Stimulated activated CD4-positive, alpha-beta T cell treated with anti-CD3 and anti-CD28 coated beads, Interleukin-4, amount 100 ng/mL, for 24 hours (primary cell): ENCODE results near the gene CEP135.
"Not testable (repeated sequence)": the region's sequence is repeated elsewhere in the genome, so short reads cannot be mapped to it uniquely, and the experiment has no call there.

Experiments used
- DNase-seq: peaks from one replicate; pipeline ENCODE4 v3.0.0-alpha.2; 2020

The CEP135 gene

DNA sequence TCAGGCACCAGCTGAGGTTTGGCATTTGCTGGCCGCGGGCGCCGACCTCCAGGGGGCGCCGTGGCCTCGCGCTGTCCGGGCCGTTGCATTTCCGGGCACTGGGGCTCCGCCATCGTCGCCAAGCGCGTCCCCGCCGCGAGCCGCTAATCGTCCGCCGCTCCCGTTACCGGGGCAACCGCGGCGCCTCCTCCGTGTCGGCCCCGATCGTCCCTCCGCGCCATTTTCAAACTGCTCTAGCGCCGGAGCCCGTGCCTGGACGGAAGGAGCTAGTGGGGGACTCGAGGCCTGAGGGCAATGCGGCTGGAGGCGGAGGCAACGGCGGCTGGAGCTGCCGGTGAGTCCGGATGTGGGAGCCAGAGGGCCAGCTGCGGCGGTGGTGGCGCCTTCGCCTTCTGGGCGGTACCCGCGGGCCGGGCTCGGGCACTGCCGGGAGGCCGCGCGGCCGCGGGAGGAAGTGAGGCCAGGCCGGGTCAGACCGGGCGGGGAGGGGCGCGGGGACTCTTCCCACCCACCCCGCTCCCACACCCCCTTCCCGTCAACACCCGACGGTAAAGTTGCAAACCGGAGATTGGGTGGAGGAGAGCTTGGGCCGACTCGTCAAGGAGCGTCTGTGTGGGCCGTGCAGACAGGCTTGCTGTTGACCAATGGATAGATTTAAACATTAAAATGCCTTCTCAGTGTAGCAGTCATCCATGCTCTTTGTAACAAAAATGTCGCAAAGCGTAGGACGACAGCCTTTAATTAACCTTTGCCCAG is at the start of gene CEP135:
Gene CEP135 (plus strand): TSS at position 220 of the 756 bp plus-strand sequence. CDS start 3,186 bp downstream, outside the sequence.
- DNase-seq = peak; percentile 92

DNA sequence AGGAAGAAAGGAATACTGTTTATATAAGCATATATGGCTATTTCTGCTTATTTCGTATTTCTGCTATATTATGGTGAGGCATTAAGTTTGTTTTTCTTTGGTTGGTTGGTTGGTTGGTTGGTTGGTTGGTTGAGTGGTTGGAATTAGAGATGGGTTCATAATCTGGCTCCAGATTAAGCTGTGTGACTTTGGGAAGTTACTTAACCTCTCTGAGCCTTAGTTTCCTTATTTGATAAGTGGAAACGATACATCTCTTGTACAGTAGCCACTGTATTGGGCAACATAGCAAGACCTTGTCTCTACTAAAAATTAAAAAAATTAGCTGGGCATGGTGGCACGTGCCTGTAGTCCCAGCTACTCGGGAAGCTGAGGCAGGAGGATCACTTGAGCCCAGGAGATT is 46.1 kb upstream of the CEP135 start:
- no peak for DNase-seq

- no peak for DNase-seq
Observed at GRCh38 chr4:55903577-55903976, 45.2 kb upstream of the CEP135 start.

DNA sequence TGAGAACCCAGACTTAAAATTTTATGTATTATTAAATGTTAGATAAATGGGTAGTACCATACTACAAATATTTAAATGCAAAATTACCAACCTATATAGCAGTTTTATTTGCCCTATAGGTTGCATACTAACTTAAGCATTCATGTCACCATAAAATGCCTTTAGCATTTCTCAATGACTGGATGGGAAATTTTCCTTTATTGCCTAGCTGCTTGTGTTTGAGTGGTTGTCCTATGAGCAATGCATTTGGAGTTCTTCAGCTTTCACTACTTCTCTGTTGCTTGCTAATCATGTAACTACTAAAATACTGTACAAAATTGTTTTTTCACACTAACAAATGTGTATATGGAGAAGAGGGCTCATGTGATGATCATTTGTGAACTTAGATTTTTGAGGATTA is 44.2 kb upstream of the CEP135 start:
- DNase-seq = no peak

GRCh38 chr4:55906323-55906722 is 42.4 kb upstream of the CEP135 start:
- no peak for DNase-seq

DNA sequence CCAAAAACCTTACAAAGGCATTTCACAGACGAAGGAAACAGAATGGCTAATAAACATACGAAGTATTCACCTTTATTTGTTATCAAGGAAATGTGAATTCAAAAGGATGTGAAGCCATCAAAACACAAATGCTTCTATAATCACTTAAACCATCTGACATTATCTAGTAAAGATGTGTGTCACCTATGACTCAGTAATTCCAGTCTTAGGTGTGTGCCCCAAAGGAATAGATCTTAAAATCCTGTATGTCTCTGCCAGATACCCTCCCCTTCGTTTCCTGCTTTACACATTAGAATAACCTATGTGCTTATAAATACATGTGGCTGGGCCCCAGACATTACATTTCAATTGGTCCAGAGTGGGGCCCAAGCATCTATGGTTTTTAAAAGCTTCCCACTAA is 41.8 kb upstream of the CEP135 start:
- DNase-seq = peak; percentile 4

GRCh38 chr4:55907469-55907868 is 41.3 kb upstream of the CEP135 start:
- no peak for DNase-seq

DNA sequence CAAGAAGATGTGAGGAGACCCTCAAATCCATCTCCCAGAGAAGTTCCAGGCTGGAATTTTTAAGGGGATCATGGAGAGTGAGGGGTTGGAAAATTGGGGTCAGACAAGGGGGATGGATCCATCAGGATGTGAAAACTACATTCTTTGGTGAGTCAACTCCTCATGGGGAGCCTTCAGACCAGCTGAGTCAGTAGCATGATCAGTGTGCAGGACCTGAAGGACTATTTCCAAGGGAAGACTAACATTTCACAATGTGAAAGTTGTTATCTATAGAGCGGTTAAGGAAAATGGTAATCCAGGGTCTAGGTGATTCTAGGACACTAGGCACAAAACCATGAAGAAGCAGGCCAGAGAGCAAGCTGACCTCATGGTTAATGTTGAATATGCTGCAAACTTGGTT is 38.6 kb upstream of the CEP135 start:
- no peak for DNase-seq

DNA sequence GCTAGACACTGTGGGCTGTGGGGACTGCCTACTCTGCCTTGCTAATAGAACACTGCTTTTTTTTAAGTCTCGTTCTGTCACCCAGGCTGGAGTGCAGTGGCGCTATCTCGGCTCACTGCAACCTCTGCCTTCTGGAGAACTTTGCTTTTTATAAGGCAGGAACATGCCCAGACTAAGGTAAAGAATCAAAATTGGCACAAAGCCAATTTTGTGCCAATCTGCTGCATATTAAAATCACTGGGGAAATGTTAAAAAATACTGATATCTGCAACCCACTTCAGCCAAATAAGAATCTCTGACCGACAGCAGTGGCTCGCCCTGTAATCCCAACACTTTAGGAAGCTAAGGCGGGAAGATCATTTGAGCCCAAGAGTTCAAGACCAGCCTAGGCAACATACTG is 36.5 kb upstream of the CEP135 start:
- no peak for DNase-seq

DNA sequence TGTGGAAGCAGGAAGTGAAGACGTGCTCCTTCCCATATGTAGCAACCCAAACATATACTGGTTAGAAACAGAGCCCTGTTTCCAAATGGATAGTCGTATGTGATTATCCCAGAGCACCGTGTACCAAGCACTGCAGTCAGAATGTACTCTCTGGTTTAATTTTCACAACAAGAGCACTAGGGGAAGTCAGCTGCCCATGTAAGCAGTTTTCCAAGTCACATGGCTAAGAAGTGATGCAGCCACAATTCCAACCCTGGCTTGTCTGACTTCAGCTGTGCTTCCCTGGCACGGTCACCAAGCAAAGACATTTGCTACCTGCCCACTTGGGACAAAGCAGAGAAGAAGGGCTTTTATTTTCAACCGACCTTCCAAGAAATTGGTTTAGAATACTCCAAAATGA is 28.2 kb upstream of the CEP135 start:
- DNase-seq = no peak

- no peak for DNase-seq
Observed at GRCh38 chr4:55921093-55921492, 27.7 kb upstream of the CEP135 start.

- no peak for DNase-seq
Observed at GRCh38 chr4:55925241-55925640, 23.5 kb upstream of the CEP135 start.

GRCh38 chr4:55926610-55927009 is 22.1 kb upstream of the CEP135 start:
- no peak for DNase-seq

GRCh38 chr4:55927803-55928437 is 20.8 kb upstream of the CEP135 start:
- DNase-seq = no peak

- DNase-seq = no peak
Observed at GRCh38 chr4:55928846-55929245, 19.9 kb upstream of the CEP135 start.

DNA sequence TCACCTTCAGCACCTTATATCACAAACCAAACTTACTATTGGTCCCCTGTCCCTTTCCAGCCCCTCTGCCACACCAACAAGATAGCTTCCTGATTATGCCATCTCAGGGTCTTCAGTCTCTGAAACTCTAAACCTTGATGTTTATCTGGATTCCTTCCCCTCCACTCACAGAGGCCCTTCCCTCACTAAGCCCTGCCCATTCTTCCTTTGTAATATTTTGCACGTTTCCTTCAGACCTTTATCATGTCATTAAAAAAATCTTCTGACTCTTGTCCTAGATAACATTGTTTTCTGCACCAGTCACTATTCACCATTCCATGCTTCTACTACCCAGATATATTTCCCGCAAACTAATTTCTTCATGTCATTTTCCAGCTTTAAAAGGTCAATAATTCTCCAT is 17.7 kb upstream of the CEP135 start:
- DNase-seq = no peak

DNA sequence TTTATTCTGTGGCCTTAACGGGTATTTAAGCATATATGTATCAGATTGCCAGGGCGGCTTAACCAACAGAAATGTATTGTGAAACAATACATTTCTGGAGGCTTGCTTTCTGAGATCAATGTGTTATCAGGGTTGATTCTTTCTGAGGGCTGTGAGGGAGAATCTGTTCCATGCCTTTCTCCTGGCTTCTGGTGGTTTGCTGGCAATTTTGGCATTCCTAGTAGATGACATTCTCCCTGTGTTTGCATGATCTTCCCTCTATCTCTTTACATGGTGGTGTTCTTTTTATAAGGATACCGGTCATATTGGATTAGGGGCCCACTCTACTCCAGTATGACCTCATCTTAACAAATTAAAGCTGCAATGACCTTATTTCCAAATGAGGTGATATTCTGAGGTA is 16.9 kb upstream of the CEP135 start:
- DNase-seq = no peak

DNA sequence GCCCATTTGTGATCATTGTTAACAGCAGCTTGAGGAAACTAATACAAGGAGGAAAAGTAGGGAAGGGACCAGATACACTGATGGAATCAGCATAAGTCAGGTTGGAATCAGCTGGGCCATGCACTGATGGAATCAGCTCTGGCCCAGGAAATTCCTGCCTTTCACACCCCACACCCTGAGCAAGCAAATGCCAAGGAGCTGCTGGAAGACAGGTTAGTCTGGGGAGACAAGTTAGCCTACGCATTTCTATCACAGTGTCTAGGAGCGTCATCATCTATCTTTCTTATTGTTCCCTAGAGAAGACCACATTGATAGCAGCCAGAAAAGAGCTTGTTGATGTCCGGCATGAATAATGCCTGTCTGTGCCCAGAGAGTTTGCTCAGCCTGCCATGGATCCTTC is 16.2 kb upstream of the CEP135 start:
- no peak for DNase-seq

DNA sequence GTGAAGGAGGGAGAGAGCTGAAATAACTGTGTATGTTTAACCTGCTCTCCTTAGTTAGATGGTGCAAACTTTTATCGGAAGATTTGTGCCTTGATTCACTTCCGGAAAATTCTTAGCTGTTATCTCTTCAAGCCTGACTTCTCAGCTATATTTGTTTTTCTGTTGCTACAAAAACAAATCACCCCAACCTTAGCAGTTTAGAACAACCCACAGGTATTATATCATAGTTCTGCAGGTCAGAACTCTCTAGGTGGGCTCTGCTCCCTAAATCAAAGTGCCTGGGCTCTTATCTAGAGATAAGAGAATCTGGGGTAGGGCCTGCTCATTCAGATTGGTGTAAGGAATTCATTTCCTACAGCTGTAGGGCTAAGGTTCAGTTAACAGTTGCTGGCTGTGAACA is 15.1 kb upstream of the CEP135 start:
- DNase-seq = no peak

DNA sequence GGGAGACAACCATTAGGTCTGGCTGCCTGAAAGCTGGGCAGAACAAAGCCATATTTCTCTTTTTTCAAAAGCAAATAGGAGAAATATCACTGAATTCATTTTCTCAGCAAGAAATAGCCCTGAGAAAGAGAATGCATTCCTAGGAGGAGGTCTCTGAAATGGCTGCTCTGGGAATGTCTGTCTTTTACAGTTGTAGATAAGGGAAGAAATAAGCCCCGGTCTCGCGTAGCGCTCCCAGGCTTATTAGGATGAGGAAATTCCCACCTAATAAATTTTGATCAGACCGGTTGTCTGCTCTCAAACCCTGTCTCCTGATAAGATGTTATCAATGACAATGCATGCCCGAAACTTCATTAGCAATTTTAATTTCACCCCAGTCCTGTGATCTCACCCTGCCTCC is 12.8 kb upstream of the CEP135 start:
- DNase-seq = not testable (repeated sequence)

DNA sequence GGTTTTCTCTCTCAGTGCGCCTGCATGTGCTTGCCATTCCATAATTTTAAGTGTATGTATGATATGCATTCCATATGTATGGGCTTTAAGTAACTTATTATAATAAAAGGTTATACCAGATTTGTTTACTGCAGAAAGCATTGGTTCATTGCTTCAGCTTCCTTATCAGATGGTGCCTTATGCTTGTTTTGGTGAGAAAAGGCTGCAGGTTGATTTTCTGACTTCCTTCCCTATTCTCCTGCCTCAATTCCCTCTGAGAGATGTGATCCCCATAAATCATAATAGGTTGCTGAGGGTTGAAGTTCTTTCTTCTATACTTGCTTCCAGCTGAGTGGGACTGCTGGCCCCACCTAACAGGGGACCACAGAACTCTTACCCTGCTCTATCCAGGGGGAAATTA is 10.3 kb upstream of the CEP135 start:
- DNase-seq = no peak

DNA sequence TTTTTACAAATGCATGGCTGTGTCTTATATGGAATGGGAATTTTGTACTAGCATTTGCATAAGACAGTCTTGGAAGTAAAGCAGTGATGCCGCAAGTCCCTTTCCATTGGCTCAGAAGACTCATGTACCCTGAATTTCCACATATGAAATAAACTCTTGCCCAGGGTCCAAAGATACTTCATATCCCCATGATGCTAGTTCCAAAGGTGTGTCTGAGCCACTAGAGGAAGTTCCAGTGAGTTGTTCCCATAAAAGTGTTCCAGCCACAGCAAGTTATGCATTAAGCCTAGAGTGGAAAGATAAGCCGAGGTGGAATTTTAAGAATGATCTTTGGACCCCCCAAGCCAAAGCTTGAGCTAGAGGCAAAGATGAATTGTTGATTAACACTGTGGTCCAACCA is 9.3 kb upstream of the CEP135 start:
- DNase-seq = no peak

- no peak for DNase-seq
Observed at GRCh38 chr4:55941881-55942396, 6.8 kb upstream of the CEP135 start.

GRCh38 chr4:55947254-55947882 is 1.4 kb upstream of the CEP135 start:
- DNase-seq = no peak
